ENCODE results near the gene ANGPT4.

The ANGPT4 gene

GRCh38 chr20:940926-941325, 24.8 kb upstream of the ANGPT4 start:
- DNase-seq (ENCODE audit: low read depth in 2 of 3, low spot score in 2 of 3), result no peak

- no peak for DNase-seq (ENCODE audit: low read depth in 2 of 3, low spot score in 2 of 3)
These were observed 23.5 kb upstream of the ANGPT4 start for GRCh38 chr20:939606-940005.

GRCh38 chr20:934186-934840, 18.2 kb upstream of the ANGPT4 start:
- DNase-seq (ENCODE audit: low read depth in 2 of 3, low spot score in 2 of 3), result no peak

GRCh38 chr20:933029-933428, 16.9 kb upstream of the ANGPT4 start:
- DNase-seq (ENCODE audit: low read depth in 2 of 3, low spot score in 2 of 3), result no peak

DNA sequence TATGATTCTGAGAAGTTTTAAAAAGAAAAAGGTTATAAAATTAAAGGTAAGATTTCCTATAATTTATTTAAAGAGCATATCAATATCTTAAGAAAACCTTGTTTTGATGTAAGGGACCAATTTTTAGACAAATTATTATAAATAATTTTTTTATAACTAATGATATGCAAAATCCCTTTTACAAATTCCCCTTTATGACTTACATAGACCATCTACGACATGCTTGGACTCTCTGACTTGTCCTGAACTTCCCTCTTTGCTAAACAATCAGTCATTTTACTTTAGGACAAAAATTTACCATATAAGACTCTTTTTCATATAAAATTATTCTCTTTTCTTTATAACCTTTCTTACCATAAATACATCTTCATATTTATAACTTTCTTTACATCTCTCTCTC, 15.3 kb upstream of the ANGPT4 start:
- DNase-seq (ENCODE audit: low read depth in 2 of 3, low spot score in 2 of 3), result no peak

DNA sequence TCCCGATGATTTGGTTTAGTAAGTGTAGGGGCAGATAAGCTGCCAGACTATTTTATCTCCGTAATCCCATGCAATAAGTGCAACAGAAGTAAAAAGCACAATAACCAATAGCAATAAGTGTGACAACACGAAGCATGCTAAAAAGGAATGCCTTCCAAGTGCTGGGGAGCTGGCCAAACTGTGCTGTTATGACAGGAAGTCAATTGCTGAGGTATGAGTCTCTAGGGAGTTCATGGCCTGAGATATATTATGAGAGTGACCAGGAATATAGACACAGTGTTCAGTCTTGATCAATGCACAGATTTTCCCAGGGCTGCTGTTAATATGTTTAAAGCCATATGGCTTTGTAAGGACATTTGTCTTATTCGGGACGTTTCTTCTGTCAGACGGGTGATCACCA, 10.5 kb upstream of the ANGPT4 start:
- no peak for DNase-seq (ENCODE audit: low read depth in 2 of 3, low spot score in 2 of 3)

- no peak for DNase-seq (ENCODE audit: low read depth in 2 of 3, low spot score in 2 of 3)
These were observed 9.4 kb upstream of the ANGPT4 start for GRCh38 chr20:925516-925915.

DNA sequence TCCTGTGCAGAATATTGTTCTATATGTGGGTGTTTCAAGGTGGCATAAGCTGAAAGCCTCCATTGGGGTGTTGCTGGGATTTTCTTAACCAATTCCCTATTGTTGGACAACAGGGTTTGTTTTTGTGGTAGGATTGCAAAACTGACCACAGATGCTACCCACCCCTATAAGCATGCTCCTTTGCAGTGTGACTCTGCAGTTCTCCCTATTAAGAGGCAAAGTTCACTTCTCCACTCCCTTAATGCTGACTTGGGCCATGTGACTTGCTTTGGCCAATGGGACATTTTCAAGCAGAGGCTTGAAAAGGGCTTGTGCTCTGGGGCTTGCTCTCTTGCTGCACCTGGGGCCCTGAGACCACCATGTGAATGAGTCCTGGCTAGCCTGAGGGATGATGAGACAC, 8.5 kb upstream of the ANGPT4 start:
- DNase-seq (ENCODE audit: low read depth in 2 of 3, low spot score in 2 of 3), result no peak

- no peak for DNase-seq (ENCODE audit: low read depth in 2 of 3, low spot score in 2 of 3)
These were observed 6.6 kb upstream of the ANGPT4 start for GRCh38 chr20:922781-923180.

DNA sequence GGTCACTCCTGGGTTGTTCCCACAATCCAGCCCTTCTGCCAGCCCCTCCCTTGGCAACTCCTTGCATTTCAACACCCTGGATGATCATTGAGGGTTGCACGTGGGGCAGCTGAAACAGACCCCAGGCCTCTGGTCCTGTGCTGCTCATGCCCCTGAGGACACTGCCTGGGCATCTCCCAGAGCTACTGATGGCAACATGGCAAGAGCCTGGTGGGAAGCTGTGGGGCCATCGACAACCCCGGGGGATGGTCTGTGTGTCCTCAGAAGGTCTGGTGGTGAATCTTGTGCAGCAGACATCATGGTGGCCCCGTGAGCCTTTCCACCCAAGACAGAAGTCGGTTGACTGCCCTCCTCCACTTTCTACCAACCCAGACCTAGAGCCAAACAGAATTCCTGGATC, 4.9 kb upstream of the ANGPT4 start:
- no peak for DNase-seq (ENCODE audit: low read depth in 2 of 3, low spot score in 2 of 3)

GRCh38 chr20:920311-920710, 4.2 kb upstream of the ANGPT4 start:
- DNase-seq (ENCODE audit: low read depth in 2 of 3, low spot score in 2 of 3), result no peak

DNA sequence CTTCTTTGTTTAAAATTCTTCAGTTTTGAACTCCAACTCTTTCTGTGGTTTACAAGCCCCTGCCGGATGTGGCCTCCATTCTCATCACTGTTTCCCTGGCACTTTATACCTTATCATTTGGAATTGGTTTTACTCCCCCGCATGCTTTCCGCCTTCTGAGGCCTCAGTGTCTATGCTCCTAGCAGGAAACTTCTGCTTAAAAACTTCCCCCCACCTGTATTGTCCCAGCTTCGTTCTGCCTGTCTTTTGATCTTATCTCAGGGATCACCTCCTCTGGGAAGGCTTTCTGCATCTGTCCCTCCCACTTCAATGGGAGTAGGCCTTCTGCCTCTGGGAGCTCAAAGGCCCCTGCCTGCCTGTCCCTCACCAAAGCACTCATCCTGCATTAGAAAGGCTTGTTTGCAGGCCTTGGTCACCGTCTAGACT, 3.4 kb upstream of the ANGPT4 start:
- no peak for DNase-seq (ENCODE audit: low read depth in 2 of 3, low spot score in 2 of 3)

GRCh38 chr20:917416-917815, 1.3 kb upstream of the ANGPT4 start:
- no peak for DNase-seq (ENCODE audit: low read depth in 2 of 3, low spot score in 2 of 3)

DNA sequence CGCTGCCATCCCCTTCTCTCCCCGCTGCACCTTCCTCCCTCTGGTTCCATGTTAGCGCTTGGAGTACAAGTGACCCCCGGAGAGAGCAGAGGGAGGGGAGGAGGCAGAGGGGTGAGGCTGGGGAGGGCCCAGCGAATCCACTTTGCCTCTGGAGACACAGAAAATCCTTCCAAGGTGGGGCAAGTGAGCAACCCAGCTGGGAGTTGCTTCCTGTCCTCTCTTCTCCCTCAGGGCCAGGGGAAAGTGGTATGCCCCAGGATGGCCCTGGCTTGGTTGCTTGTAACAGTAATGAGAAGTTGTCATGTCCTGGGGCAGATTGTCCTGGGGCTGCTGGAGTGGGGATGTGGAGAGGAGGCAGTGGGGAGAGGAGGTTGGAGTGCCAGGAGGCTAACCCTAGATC, 691 bp upstream of the ANGPT4 start:
- no peak for DNase-seq (ENCODE audit: low read depth in 2 of 3, low spot score in 2 of 3)

GRCh38 chr20:914727-915498, 1.2 kb downstream of the ANGPT4 start:
- DNase-seq (ENCODE audit: low read depth in 2 of 3, low spot score in 2 of 3), result no peak

- no peak for DNase-seq (ENCODE audit: low read depth in 2 of 3, low spot score in 2 of 3)
These were observed 2.8 kb downstream of the ANGPT4 start for GRCh38 chr20:913306-913849.

- DNase-seq (ENCODE audit: low read depth in 2 of 3, low spot score in 2 of 3), result no peak
These were observed 4.1 kb downstream of the ANGPT4 start for GRCh38 chr20:911882-912600.

DNA sequence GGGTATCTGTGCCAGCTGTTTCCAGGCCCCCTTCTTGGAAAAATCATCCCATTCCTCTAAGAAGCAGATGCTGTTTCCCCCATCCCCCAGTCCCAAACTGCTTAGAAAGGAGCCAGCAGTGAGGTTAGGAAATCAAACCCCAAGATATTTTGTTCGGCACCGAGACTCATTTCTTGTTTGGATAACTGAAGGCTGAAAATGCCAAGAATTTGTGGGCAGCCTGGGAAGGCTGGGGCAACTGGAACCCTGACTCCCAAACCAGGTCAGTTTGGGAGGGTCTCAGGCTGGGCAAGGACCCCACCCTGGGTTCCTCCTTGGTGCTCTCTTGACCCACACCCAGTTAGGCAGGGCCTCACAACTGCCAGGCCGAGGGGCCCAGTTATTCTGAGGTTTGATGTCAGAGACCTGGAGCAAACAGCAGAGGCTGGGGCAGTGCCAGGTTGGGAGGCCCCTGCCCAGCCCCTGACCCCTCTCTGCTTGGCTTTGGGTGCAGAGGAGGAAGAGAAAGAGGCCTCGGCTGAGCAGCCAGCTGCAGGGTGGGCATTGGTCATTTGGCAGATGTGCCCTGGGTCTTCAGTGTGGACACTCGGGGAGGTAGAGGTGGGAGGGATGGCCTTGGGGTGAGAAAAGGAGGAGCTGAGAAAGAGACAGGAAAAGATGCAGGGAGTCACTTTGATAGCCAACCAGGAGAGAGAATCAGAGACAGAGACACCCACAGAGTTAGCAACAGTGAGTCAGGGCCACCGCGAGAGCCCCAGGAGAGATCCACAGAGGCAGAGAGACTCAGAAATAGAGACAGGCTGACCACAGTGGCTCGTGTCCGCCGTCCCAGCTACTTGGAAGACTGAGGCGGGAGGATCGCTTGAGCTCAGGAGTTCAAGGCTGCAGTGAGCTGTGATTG, 5.0 kb downstream of the ANGPT4 start:
- no peak for DNase-seq (ENCODE audit: low read depth in 2 of 3, low spot score in 2 of 3)

DNA sequence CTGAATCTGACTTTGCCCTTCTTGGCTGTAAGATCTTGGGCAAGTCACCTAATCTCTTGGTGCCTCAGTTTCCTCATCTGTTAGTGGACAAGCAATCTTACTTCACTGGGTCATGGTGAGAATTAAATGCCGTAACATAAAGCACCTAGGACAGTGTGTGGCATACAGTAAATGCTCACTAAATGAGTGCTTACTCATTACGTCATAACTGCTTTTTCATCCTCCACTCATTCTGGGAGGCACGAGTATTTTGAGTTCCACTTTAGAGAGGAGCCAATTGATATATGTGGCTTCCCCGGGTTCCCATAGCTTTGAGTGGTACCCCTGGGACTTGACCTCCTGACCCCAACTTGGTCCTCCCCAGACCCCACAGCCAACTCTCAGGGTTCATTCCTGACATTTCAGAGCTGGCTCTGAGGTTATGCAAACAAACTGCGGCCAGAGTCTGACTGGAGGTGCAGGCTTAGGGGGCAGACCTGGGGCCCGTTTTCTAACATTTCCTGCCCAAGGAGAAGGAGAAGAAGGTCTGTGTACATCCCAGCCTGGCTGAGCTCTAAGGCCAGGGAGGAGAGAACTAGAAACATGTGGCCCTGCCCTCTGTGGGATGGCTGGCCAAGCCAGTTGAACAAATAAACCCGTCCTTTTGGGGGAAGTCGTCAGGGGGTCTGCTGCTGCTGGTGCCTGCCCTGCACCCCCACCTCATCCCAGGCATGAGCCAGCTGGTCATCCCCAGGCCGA, 5.8 kb downstream of the ANGPT4 start:
- no peak for DNase-seq (ENCODE audit: low read depth in 2 of 3, low spot score in 2 of 3)

GRCh38 chr20:909641-910040, 6.5 kb downstream of the ANGPT4 start:
- no peak for DNase-seq (ENCODE audit: low read depth in 2 of 3, low spot score in 2 of 3)

Measured in activated CD8-positive, alpha-beta memory T cell treated with anti-CD3 and anti-CD28 coated beads for 48 hours (primary cell).